H9 (cell line): ENCODE data around the gene CCNF. TPM values are rescaled to one million over a fixed set of nuclear protein-coding genes. Genes with fewer than 3 reads are reported as not detected.
A peak's percentile ranks its signal among the peaks of the same experiment; 100 is the strongest.

Experiments
- DNase-seq: peaks from one replicate; pipeline ENCODE4 v3.0.0-alpha.2; 2017
- H2AFZ ChIP-seq: one replicate; pipeline ENCODE4 v1.6.1; 2013; ENCODE audit warnings: mild to moderate bottlenecking, low read length, control low read depth, moderate library complexity
- H2AK5ac ChIP-seq: 2 replicates; pipeline ENCODE4 v1.6.1; 2013; ENCODE audit warnings: low read length, control low read depth, mixed read lengths; ENCODE audit not compliant: insufficient read length
- H2BK120ac ChIP-seq: one replicate; pipeline ENCODE4 v1.6.1; 2013; ENCODE audit warnings: low read depth, mild to moderate bottlenecking, low read length, control low read depth, inconsistent platforms; ENCODE audit not compliant: poor library complexity, severe bottlenecking
- H2BK12ac ChIP-seq: 2 replicates; pipeline ENCODE4 v1.6.1; 2013; ENCODE audit warnings: low read length, control low read depth, mixed read lengths, low read depth; ENCODE audit not compliant: insufficient read length
- H2BK15ac ChIP-seq: 2 replicates; pipeline ENCODE4 v1.6.1; 2013; ENCODE audit warnings: low read depth, low read length, control low read depth
- H2BK20ac ChIP-seq: one replicate; pipeline ENCODE4 v1.6.1; 2013; ENCODE audit warnings: low read depth, mild to moderate bottlenecking, low read length, control low read depth, inconsistent platforms; ENCODE audit not compliant: poor library complexity, severe bottlenecking
- H2BK5ac ChIP-seq: 2 replicates; pipeline ENCODE4 v1.6.1; 2013; ENCODE audit warnings: low read length, control low read depth, mixed read lengths; ENCODE audit not compliant: insufficient read length
- H3K14ac ChIP-seq: 2 replicates; pipeline ENCODE4 v1.6.1; 2013; ENCODE audit warnings: low read length, control low read depth; ENCODE audit not compliant: insufficient read depth
- H3K18ac ChIP-seq: 2 replicates; pipeline ENCODE4 v1.6.1; 2013; ENCODE audit warnings: low read depth, mild to moderate bottlenecking, mixed read lengths, low read length, control low read depth; ENCODE audit not compliant: insufficient read length
- H3K23ac ChIP-seq: 2 replicates; pipeline ENCODE4 v1.6.1; 2013; ENCODE audit warnings: low read length, control low read depth, mixed read lengths, low read depth; ENCODE audit not compliant: insufficient read length
- H3K23me2 ChIP-seq: 2 replicates; pipeline ENCODE4 v1.6.1; 2013; ENCODE audit warnings: low read depth, mild to moderate bottlenecking, mixed read lengths, low read length, control low read depth; ENCODE audit not compliant: insufficient read length, poor library complexity, severe bottlenecking
- H3K27ac ChIP-seq: 2 replicates; pipeline ENCODE4 v1.5.1; 2013; ENCODE audit warnings: low read length, control low read depth, mixed read lengths, low read depth; ENCODE audit not compliant: insufficient read length
- H3K27me3 ChIP-seq: 2 replicates; pipeline ENCODE4 v1.6.1; 2013; ENCODE audit warnings: low read length, control low read depth, inconsistent platforms; ENCODE audit not compliant: insufficient read depth
- H3K4ac ChIP-seq: 2 replicates; pipeline ENCODE4 v1.6.1; 2013; ENCODE audit warnings: low read depth, mild to moderate bottlenecking, control low read depth, inconsistent platforms, low read length, moderate library complexity
- H3K4me1 ChIP-seq: 2 replicates; pipeline ENCODE4 v1.6.1; 2013; ENCODE audit warnings: low read length, control low read depth, inconsistent platforms; ENCODE audit not compliant: insufficient read depth
- H3K4me2 ChIP-seq: 2 replicates; pipeline ENCODE4 v1.6.1; 2013; ENCODE audit warnings: low read length, control low read depth, mixed read lengths; ENCODE audit not compliant: insufficient read length, insufficient read depth
- H3K56ac ChIP-seq: 2 replicates; pipeline ENCODE4 v1.6.1; 2013; ENCODE audit warnings: low read depth, mild to moderate bottlenecking, mixed read lengths, low read length, control low read depth; ENCODE audit not compliant: insufficient read length
- H3K79me1 ChIP-seq: 2 replicates; pipeline ENCODE4 v1.6.1; 2013; ENCODE audit warnings: low read depth, mild to moderate bottlenecking, moderate library complexity, low read length, control low read depth, inconsistent platforms; ENCODE audit not compliant: insufficient read depth, poor library complexity, severe bottlenecking
- H3K79me2 ChIP-seq: 2 replicates; pipeline ENCODE4 v1.6.1; 2013; ENCODE audit warnings: low read length, control low read depth, inconsistent platforms; ENCODE audit not compliant: insufficient read depth
- H3K9ac ChIP-seq: 2 replicates; pipeline ENCODE4 v1.6.1; 2013; ENCODE audit warnings: low read length, control low read depth, mixed read lengths; ENCODE audit not compliant: insufficient read length; ENCODE audit errors: extremely low read depth
- H3K9me3 ChIP-seq: one replicate; pipeline ENCODE4 v1.6.1; 2013; ENCODE audit warnings: low read depth, low read length, inconsistent platforms; ENCODE audit not compliant: control insufficient read depth
- H3T11ph ChIP-seq: one replicate; pipeline ENCODE4 v1.6.1; 2013; ENCODE audit warnings: mild to moderate bottlenecking, low read length, control low read depth, inconsistent platforms
- H4K20me1 ChIP-seq: one replicate; pipeline ENCODE4 v1.6.1; 2013; ENCODE audit not compliant: control insufficient read depth, insufficient read length, insufficient read depth
- H4K5ac ChIP-seq: 2 replicates; pipeline ENCODE4 v1.6.1; 2013; ENCODE audit warnings: low read depth, mild to moderate bottlenecking, mixed read lengths, low read length, control low read depth; ENCODE audit not compliant: insufficient read length
- H4K8ac ChIP-seq: replicated peaks from 2 replicates; pipeline ENCODE4 v1.6.1; 2013; ENCODE audit warnings: low read length, control low read depth, mixed read lengths, low read depth; ENCODE audit not compliant: insufficient read length
- H4K91ac ChIP-seq: 2 replicates; pipeline ENCODE4 v1.6.1; 2013; ENCODE audit warnings: low read depth, mild to moderate bottlenecking, moderate library complexity, mixed read lengths, low read length, control low read depth; ENCODE audit not compliant: insufficient read length
- H3K27ac Mint-ChIP-seq, 3 experiments: 2 replicates in 2 of 3; 3 replicates in 1 of 3; pipeline ENCODE4 v1.8.0; 2020 to 2021; ENCODE audit warnings: mixed read lengths in 3 of 3, mild to moderate bottlenecking in 1 of 3, moderate library complexity in 1 of 3
- H3K27me3 Mint-ChIP-seq: 2 replicates; pipeline ENCODE4 v1.8.0; 2021; ENCODE audit warnings: low read depth, mild to moderate bottlenecking, moderate library complexity, mixed read lengths
- H3K36me3 Mint-ChIP-seq, 3 experiments: 2 replicates in 2 of 3; 3 replicates in 1 of 3; pipeline ENCODE4 v1.8.0; 2020 to 2021; ENCODE audit warnings: low read depth in 3 of 3, mixed read lengths in 3 of 3; ENCODE audit not compliant: insufficient read depth in 1 of 3
- H3K4me1 Mint-ChIP-seq, 2 experiments: 2 replicates each; pipeline ENCODE4 v1.8.0; 2020; ENCODE audit warnings: mixed read lengths in 2 of 2
- H3K4me3 Mint-ChIP-seq, 2 experiments: 2 replicates in 1 of 2; 3 replicates in 1 of 2; pipeline ENCODE4 v1.8.0; 2020 to 2021; ENCODE audit warnings: mild to moderate bottlenecking in 2 of 2, mixed read lengths in 2 of 2, moderate library complexity in 1 of 2
- H3K9me3 Mint-ChIP-seq, 2 experiments: 2 replicates in 1 of 2; 3 replicates in 1 of 2; pipeline ENCODE4 v1.8.0; 2020; ENCODE audit warnings: mild to moderate bottlenecking in 2 of 2, mixed read lengths in 2 of 2, moderate library complexity in 1 of 2
- WGBS: extraction: QIAGEN DNeasy Blood & Tissue Kit; methylation state at CpG from one replicate; pipeline ENCODE4 v1.1.7; 2013; ENCODE audit warnings: missing lambda C conversion rate, low lambda C conversion rate, mixed read lengths; ENCODE audit not compliant: insufficient read length; ENCODE audit errors: extremely low coverage; 5-methylcytosine and 5-hydroxymethylcytosine counted together
- total RNA-seq: library from RNA; stranded (reverse); gene quantifications from 2 replicates; pipeline ENCODE4 v1.2.1, GENCODE V29; 2021
- TF ChIP-seq, protein P1 (sequence below): fragments of 200-600 bp; sonication (generic); conservative IDR thresholded peaks from 3 replicates; pipeline ENCODE4 v1.8.0; 2021; ENCODE audit warnings: antibody characterized with exemption, mild to moderate bottlenecking

The CCNF gene
- total RNA-seq, 1 experiment from 2014 or later: 61.6 TPM

- H3K4me2 ChIP-seq: no peak overlapping the region
- TF ChIP-seq, protein P1, sequence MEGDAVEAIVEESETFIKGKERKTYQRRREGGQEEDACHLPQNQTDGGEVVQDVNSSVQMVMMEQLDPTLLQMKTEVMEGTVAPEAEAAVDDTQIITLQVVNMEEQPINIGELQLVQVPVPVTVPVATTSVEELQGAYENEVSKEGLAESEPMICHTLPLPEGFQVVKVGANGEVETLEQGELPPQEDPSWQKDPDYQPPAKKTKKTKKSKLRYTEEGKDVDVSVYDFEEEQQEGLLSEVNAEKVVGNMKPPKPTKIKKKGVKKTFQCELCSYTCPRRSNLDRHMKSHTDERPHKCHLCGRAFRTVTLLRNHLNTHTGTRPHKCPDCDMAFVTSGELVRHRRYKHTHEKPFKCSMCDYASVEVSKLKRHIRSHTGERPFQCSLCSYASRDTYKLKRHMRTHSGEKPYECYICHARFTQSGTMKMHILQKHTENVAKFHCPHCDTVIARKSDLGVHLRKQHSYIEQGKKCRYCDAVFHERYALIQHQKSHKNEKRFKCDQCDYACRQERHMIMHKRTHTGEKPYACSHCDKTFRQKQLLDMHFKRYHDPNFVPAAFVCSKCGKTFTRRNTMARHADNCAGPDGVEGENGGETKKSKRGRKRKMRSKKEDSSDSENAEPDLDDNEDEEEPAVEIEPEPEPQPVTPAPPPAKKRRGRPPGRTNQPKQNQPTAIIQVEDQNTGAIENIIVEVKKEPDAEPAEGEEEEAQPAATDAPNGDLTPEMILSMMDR: 0 out of 3 replicates have a peak, but pooled peaks have one; percentile 14
- DNase-seq: no peak
- no peaks in the 10 kb centered on the region for H3K23me2 ChIP-seq
- H3K9me3 ChIP-seq: no peaks in the 10 kb centered on the region
- no peaks in the 10 kb centered on the region for H3K27me3 ChIP-seq
- no peak overlapping the region for H3K27ac ChIP-seq
- Mint-ChIP-seq H3K4me1 (peaks cover 12 to 24% of the 10 kb centered on the region in 2 experiments), H3K27me3 (peaks cover 2% of the 10 kb centered on the region), H3K27ac (peak overlapping the region in 1 of 3 experiments; percentile 18; a peak in 1 of 7 replicates), H3K36me3 (no peaks in the 10 kb centered on the region), H3K4me3 (no peak overlapping the region), H3K9me3 (no peaks in the 10 kb centered on the region)
- no peak overlapping the region for H4K5ac ChIP-seq
- no peak overlapping the region for H3K9ac ChIP-seq
- no peak overlapping the region for H3T11ph ChIP-seq
- no CpG with 5 or more reads among the region's 14 CpGs for WGBS
- H2BK120ac ChIP-seq: no peak overlapping the region
- H3K79me2 ChIP-seq: no peaks in the 10 kb centered on the region
- no peak overlapping the region for H4K91ac ChIP-seq
- H2BK5ac ChIP-seq: no peak overlapping the region
- H2AFZ ChIP-seq: no peak overlapping the region
- H3K18ac ChIP-seq: no peak overlapping the region
- H2AK5ac ChIP-seq: no peak overlapping the region
- H2BK12ac ChIP-seq: no peak overlapping the region
- H3K4ac ChIP-seq: no peak overlapping the region
- no peak overlapping the region for H3K56ac ChIP-seq
- no peak overlapping the region for H2BK20ac ChIP-seq
- H3K14ac ChIP-seq: no peak overlapping the region
- H3K79me1 ChIP-seq: no peaks in the 10 kb centered on the region
- no peaks in the 10 kb centered on the region; the same call in 1 of the 2 replicates for H3K4me1 ChIP-seq
- no peak overlapping the region for H3K23ac ChIP-seq
- H4K20me1 ChIP-seq: no peaks in the 10 kb centered on the region
- no peak overlapping the region for H4K8ac ChIP-seq
- H2BK15ac ChIP-seq: no peak overlapping the region
These were observed 77.9 kb downstream of the CCNF start for GRCh38 chr16:2507052-2507659.
